GM12872 (cell line): Measurements from ENCODE around the gene UBAP2L.

Experiments
- CTCF ChIP-seq: IDR thresholded peaks from 3 replicates; pipeline ENCODE4 v1.5.1; 2011; ENCODE audit warnings: low read depth, mild to moderate bottlenecking, low read length, moderate library complexity; ENCODE audit not compliant: insufficient read depth

Gene UBAP2L

GRCh38 chr1:154190550-154190949, 30.2 kb upstream of the UBAP2L start:
- TF ChIP-seq CTCF, result no peak

- no peak for TF ChIP-seq CTCF
These were observed 28.7 kb upstream of the UBAP2L start, which contains the start of gene TPM3 for GRCh38 chr1:154191990-154192461. Gene TPM3 (minus strand): TSS chr1:154192100. CDS start chr1:154192018, 82 bp downstream.

GRCh38 chr1:154192476-154192875, 28.3 kb upstream of the UBAP2L start:
- TF ChIP-seq CTCF, result no peak

- no peak for TF ChIP-seq CTCF
These were observed 26.9 kb upstream of the UBAP2L start for GRCh38 chr1:154193821-154194220.

GRCh38 chr1:154198756-154199562, 21.8 kb upstream of the UBAP2L start:
- peak; percentile 58 for TF ChIP-seq CTCF

GRCh38 chr1:154199563-154199879, 21.2 kb upstream of the UBAP2L start:
- TF ChIP-seq CTCF, result no peak

GRCh38 chr1:154206196-154206595, 14.6 kb upstream of the UBAP2L start, which contains the start of gene CFAP141:
Gene CFAP141 (minus strand): TSS chr1:154206333. CDS start chr1:154206307, 26 bp downstream.
- TF ChIP-seq CTCF, result no peak
